CD4-positive, alpha-beta memory T cell (primary cell): Measurements from ENCODE around the gene CCDC70. TPM values are rescaled to one million over a fixed set of nuclear protein-coding genes. Genes with fewer than 3 reads are reported as not detected.

ENCODE experiments used
- CTCF ChIA-PET: fragments of 350-600 bp; sonication (Branson Sonifier 250); formaldehyde crosslinking; loops from one replicate; lab custom pipeline; 2021; ENCODE audit warnings: inconsistent platforms; ENCODE audit not compliant: partially characterized antibody; lab: Charles Lee
- POLR2A ChIA-PET: fragments of 350-600 bp; sonication (Branson Sonifier 250); formaldehyde crosslinking; loops from one replicate; lab custom pipeline; 2021; ENCODE audit not compliant: partially characterized antibody; lab: Charles Lee
- DNase-seq, 5 donors: peaks; one replicate each; pipeline versions ENCODE4 v3.0.0 to v3.0.0-alpha.2; 2020 to 2022; ENCODE audit warnings: mixed read lengths in 1 of 5
- H3K27ac ChIP-seq: one replicate; pipeline ENCODE4 v1.7.0; 2013; ENCODE audit warnings: low read depth, low read length
- H3K27me3 ChIP-seq: 2 replicates; pipeline ENCODE4 v1.7.0; 2013; ENCODE audit warnings: mild to moderate bottlenecking, low read length, moderate library complexity; ENCODE audit not compliant: insufficient read depth
- H3K36me3 ChIP-seq: 2 replicates; pipeline ENCODE4 v1.7.0; 2013; ENCODE audit warnings: mild to moderate bottlenecking, low read length, moderate library complexity; ENCODE audit not compliant: insufficient read depth
- H3K4me1 ChIP-seq: 2 replicates; pipeline ENCODE4 v1.7.0; 2013; ENCODE audit warnings: mild to moderate bottlenecking, low read length, moderate library complexity; ENCODE audit not compliant: insufficient read depth
- H3K4me3 ChIP-seq, 2 donors: one replicate each; pipeline ENCODE4 v1.7.0; 2013; ENCODE audit warnings: low read length in 2 of 2, mild to moderate bottlenecking in 1 of 2
- H3K9me3 ChIP-seq, 2 donors: one replicate each; pipeline ENCODE4 v1.7.0; 2013; ENCODE audit warnings: low read length in 2 of 2, control low read depth in 1 of 2; ENCODE audit not compliant: control insufficient read depth in 1 of 2
- H3K27ac Mint-ChIP-seq, 7 donors: one replicate each; pipeline ENCODE4 v1.8.0; 2020 to 2021; ENCODE audit warnings: mixed read lengths in 7 of 7, mild to moderate bottlenecking in 6 of 7, inconsistent platforms in 3 of 7, moderate library complexity in 3 of 7
- H3K27me3 Mint-ChIP-seq, 2 donors: one replicate each; pipeline ENCODE4 v1.8.0; 2020 to 2021; ENCODE audit warnings: mixed read lengths in 2 of 2
- H3K36me3 Mint-ChIP-seq, 2 donors: one replicate each; pipeline ENCODE4 v1.8.0; 2020 to 2021; ENCODE audit warnings: mixed read lengths in 2 of 2, inconsistent platforms in 1 of 2, mild to moderate bottlenecking in 1 of 2
- H3K4me1 Mint-ChIP-seq, 4 donors: one replicate each; pipeline ENCODE4 v1.8.0; 2020 to 2021; ENCODE audit warnings: mixed read lengths in 4 of 4, mild to moderate bottlenecking in 1 of 4
- H3K4me3 Mint-ChIP-seq, 8 donors: one replicate each; pipeline ENCODE4 v1.8.0; 2020 to 2021; ENCODE audit warnings: mixed read lengths in 8 of 8, mild to moderate bottlenecking in 7 of 8, moderate library complexity in 6 of 8, inconsistent platforms in 3 of 8
- H3K9me3 Mint-ChIP-seq, 8 donors: one replicate each; pipeline ENCODE4 v1.8.0; 2020 to 2021; ENCODE audit warnings: mixed read lengths in 8 of 8, mild to moderate bottlenecking in 5 of 8, inconsistent platforms in 3 of 8, moderate library complexity in 1 of 8
- intact Hi-C: fragments of 100-400 bp; cut with micrococcal nuclease; formaldehyde crosslinking; loops from one replicate; pipeline ENCODE4 v1.15.1; 2023
- polyA plus RNA-seq, 2 donors: library from polyadenylated mRNA; unstranded; fragments of 300-500 nt; fragmentation: Illumina TruSeq; gene quantifications; one replicate each; pipeline ENCODE4 v1.2.3, GENCODE V29; 2021
- total RNA-seq, 2 experiments: library from RNA; stranded (reverse); gene quantifications; one replicate each; pipeline ENCODE4 v1.2.3, GENCODE V29; 2021

The CCDC70 gene
- total and polyA plus RNA-seq, 4 experiments from 2014 or later = not detected

DNA sequence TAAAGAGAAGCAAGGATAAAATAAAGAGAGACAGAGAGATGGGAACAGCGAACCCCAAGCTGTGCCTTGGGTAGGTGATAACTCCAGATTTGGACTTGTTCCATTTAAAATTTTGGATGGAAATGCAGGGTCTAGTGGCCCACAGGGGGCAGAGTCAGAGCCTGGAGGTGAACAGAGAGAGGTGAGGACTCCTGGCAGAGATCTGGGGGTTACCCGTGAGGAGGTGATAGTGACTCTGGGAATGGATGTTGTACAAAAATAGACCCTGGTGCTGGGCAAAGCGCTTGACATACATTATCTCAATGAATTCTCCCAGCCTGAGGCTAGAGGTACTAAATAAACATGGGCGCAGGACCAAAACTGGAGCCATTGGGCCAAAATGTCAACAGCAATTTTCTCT lies 43.5 kb upstream of the CCDC70 start:
- Mint-ChIP-seq H3K36me3 (peaks cover 11 to 31% of the 10 kb centered on the region in 2 donors), H3K4me3 (peak overlapping the region in 7 of 8 donors; percentile 64 to 94 (median 86)), H3K9me3 (no peaks in the 10 kb centered on the region), H3K27ac (peak overlapping the region; percentile 88 to 95 (median 94)), H3K27me3 (no peaks in the 10 kb centered on the region), H3K4me1 (peaks cover 65 to 97% (median 81%) of the 10 kb centered on the region in 4 donors)
- no peak for DNase-seq
- ChIA-PET CTCF (interaction anchor here (1.5 to 9.5 kb wide), 2 partner anchors 13 to 15 kb away, joined by 5 to 152 read pairs; no protein-coding TSS in a partner anchor), POLR2A (interaction anchor here (3.5 to 12.6 kb wide), 4 partner anchors 10 to 365 kb away, joined by 20 to 288 read pairs (median 78); partner anchors contain the start of genes DHRS12 and INTS6)
- Histone ChIP-seq H3K36me3 (peaks cover 6% of the 10 kb centered on the region), H3K4me1 (peaks cover 82% of the 10 kb centered on the region), H3K9me3 (no peaks in the 10 kb centered on the region), H3K27me3 (no peaks in the 10 kb centered on the region), H3K27ac (peak overlapping the region; percentile 65), H3K4me3 (no peak overlapping the region)
- intact Hi-C loops = no loop called here

DNA sequence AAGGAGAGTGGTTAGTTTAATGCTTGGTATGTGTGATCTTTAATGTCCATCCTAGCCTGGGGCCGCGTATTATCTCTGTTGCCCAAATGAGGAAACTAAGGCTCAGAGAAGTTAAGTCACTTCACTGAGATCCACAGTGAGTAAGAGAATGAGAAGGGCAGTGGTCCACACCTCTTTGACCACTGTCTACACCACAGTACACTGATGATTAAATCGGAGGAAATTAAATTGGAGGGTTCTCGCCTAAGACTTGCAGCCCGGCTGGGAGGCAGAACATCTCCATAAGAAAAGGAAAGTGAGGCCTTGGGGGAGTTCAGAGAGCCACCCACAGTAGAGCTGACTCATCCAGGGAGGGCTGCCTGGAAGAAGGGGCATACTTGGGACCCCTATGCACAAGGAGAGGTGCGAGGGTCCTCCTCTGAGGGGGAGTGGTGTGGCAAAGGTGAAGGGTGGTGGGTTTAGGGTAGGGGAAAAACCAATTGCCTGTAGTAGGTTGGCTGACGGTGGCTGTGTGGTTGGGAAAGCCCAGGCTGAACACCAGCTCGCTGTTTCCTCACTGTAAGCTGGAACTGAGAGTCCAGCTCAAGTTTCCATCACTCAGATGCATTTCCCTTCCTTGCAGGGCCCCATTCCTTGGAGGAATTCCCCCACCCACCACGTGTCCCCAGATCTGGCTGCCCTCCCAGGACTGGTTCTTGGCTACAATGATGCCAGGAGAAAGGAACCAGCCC lies 42.8 kb upstream of the CCDC70 start:
- H3K27ac Mint-ChIP-seq = peak overlapping the region; percentile 88 to 95 (median 94)
- H3K27me3 Mint-ChIP-seq = no peaks in the 10 kb centered on the region
- peaks cover 65 to 98% (median 82%) of the 10 kb centered on the region in 4 donors for H3K4me1 Mint-ChIP-seq
- ChIA-PET CTCF (interaction anchor here (1.0 to 9.5 kb wide), 4 partner anchors 10 to 384 kb away, joined by 3 to 152 read pairs (median 10); no protein-coding TSS in a partner anchor), POLR2A (interaction anchor here (1.3 to 12.6 kb wide), 5 partner anchors 10 to 398 kb away, joined by 3 to 288 read pairs (median 39); partner anchors contain the start of genes DHRS12 and INTS6)
- H3K9me3 Mint-ChIP-seq = no peaks in the 10 kb centered on the region
- H3K4me1 ChIP-seq = peaks cover 89% of the 10 kb centered on the region
- DNase-seq = peak in 2 of 5 donors; percentile 34 to 78
- H3K36me3 ChIP-seq = no peaks in the 10 kb centered on the region
- no peaks in the 10 kb centered on the region for H3K27me3 ChIP-seq
- peak overlapping the region in 1 of 2 donors; percentile 17 for H3K4me3 ChIP-seq
- H3K36me3 Mint-ChIP-seq = peaks cover 8 to 28% of the 10 kb centered on the region in 2 donors
- peak overlapping the region; percentile 65 for H3K27ac ChIP-seq
- H3K4me3 Mint-ChIP-seq = peak overlapping the region; percentile 45 to 94 (median 87)
- intact Hi-C loops = no loop called here
- H3K9me3 ChIP-seq = no peaks in the 10 kb centered on the region

DNA sequence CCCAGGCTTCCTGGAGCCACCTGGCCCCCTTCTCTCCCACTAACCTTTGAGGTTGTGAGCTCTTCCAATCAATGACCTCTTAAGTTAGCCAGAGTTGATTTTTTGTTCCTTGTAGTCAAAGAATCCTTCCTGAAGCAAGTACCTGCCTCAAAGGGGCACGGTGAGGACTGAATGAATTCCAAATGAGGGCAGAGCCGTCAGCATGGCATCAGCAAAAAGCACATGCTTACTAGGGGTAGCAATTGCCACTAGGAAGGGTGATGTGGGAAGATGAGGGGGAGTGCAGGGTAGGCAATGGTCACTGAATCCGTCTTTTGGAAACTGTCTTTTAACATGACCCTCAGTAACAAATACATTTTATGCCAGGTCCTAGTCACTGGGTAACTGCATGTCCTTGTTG lies 42.2 kb upstream of the CCDC70 start:
- peak overlapping the region in 1 of 2 donors; percentile 17 for H3K4me3 ChIP-seq
- no peak for DNase-seq
- no peaks in the 10 kb centered on the region for H3K9me3 Mint-ChIP-seq
- H3K27ac Mint-ChIP-seq = peak overlapping the region; percentile 88 to 95 (median 94)
- peaks cover 95% of the 10 kb centered on the region for H3K4me1 ChIP-seq
- peaks cover 8 to 28% of the 10 kb centered on the region in 2 donors for H3K36me3 Mint-ChIP-seq
- no peaks in the 10 kb centered on the region for H3K36me3 ChIP-seq
- no peaks in the 10 kb centered on the region for H3K27me3 Mint-ChIP-seq
- intact Hi-C loops = no loop called here
- no peaks in the 10 kb centered on the region for H3K27me3 ChIP-seq
- no peaks in the 10 kb centered on the region for H3K9me3 ChIP-seq
- ChIA-PET CTCF (interaction anchor here (1.0 to 9.5 kb wide), 4 partner anchors 9 to 385 kb away, joined by 3 to 152 read pairs (median 9); no protein-coding TSS in a partner anchor), POLR2A (interaction anchor here (1.3 to 12.6 kb wide), 5 partner anchors 9 to 399 kb away, joined by 3 to 288 read pairs (median 39); partner anchors contain the start of genes DHRS12 and INTS6)
- H3K4me3 Mint-ChIP-seq = peak overlapping the region; percentile 66 to 94 (median 87)
- peak overlapping the region; percentile 65 for H3K27ac ChIP-seq
- H3K4me1 Mint-ChIP-seq = peaks cover 66 to 98% (median 82%) of the 10 kb centered on the region in 4 donors

DNA sequence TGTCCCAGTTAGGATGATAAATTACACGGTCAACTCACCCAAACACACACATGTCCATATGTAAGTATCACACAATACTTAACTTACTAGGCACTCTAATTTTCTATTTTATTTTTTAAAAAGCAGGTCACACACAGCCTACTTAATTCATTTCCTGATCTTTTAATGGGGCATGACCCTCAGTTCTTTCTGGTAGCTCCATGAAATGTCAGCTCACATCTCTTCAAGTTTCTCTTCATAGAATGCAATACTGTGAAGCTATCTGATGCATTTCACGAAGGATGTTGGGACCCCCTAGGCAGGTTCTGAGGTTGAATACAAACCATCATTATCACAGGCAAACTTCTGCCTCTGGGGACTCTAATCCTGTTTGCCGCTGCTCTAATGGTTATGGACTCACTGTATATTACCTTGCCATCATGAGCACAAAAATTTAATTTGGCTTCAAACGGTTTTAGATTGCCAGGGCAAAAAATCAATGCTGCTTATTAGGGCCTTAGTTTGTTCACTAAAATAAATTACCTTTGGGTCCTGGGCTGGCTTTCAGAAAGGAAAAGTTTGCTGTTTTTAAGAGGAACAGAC lies 41.7 kb upstream of the CCDC70 start:
- Histone ChIP-seq H3K9me3 (no peaks in the 10 kb centered on the region), H3K36me3 (no peaks in the 10 kb centered on the region), H3K27ac (peak overlapping the region; percentile 65), H3K4me1 (peaks cover 95% of the 10 kb centered on the region), H3K4me3 (peak overlapping the region in 1 of 2 donors; percentile 30), H3K27me3 (no peaks in the 10 kb centered on the region)
- no peaks in the 10 kb centered on the region for H3K9me3 Mint-ChIP-seq
- H3K27ac Mint-ChIP-seq = peak overlapping the region; percentile 88 to 95 (median 94)
- no peaks in the 10 kb centered on the region for H3K27me3 Mint-ChIP-seq
- no peak for DNase-seq
- ChIA-PET CTCF (interaction anchor here (1.0 to 9.5 kb wide), 6 partner anchors 9 to 385 kb away, joined by 3 to 152 read pairs (median 4); no protein-coding TSS in a partner anchor), POLR2A (interaction anchor here (1.3 to 12.6 kb wide), 5 partner anchors 9 to 399 kb away, joined by 3 to 288 read pairs (median 39); partner anchors contain the start of genes DHRS12 and INTS6)
- peak overlapping the region; percentile 86 to 95 (median 90) for H3K4me3 Mint-ChIP-seq
- H3K36me3 Mint-ChIP-seq = peaks cover 8 to 26% of the 10 kb centered on the region in 2 donors
- intact Hi-C loops = loop anchor here (5.0 to 10.0 kb wide), 2 partner anchors 192 to 1885 kb away; partner anchors contain the start of genes ALG11, ATP7B and SPRYD7
- H3K4me1 Mint-ChIP-seq = peaks cover 62 to 98% (median 79%) of the 10 kb centered on the region in 4 donors

DNA sequence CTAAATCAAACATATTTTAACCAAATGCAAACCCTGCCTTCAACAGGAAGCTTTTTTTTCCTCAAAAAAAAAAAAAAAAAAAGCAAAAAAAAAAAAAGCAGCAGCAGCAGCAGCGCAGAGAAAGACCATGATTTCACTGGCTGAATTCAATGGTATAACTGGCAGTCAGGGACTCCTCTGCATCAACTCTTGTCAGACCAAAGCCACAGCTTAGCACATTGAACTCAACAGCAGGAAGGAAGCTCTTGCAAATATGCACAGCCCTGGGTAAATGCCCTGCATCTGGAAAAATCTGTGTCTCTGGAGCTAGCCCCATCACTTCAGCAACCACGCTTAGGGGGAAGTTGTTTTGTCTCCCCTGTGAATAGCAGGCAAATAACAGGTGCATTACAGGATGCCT lies 40.2 kb upstream of the CCDC70 start:
- Mint-ChIP-seq H3K27me3 (no peaks in the 10 kb centered on the region), H3K9me3 (no peaks in the 10 kb centered on the region), H3K4me1 (peaks cover 66 to 98% (median 81%) of the 10 kb centered on the region in 4 donors), H3K36me3 (peaks cover 6 to 16% of the 10 kb centered on the region in 2 donors), H3K27ac (peak overlapping the region; percentile 88 to 95 (median 93)), H3K4me3 (peak overlapping the region; percentile 86 to 95 (median 90))
- DNase-seq = peak; percentile 52 to 67 (median 61)
- Histone ChIP-seq H3K36me3 (no peaks in the 10 kb centered on the region), H3K4me3 (peak overlapping the region; percentile 21 to 56), H3K27ac (peak overlapping the region; percentile 65), H3K9me3 (no peaks in the 10 kb centered on the region), H3K27me3 (no peaks in the 10 kb centered on the region), H3K4me1 (peaks cover 94% of the 10 kb centered on the region)
- POLR2A ChIA-PET = interaction anchor here (1.1 to 12.6 kb wide), 6 partner anchors 11 to 1886 kb away, joined by 3 to 288 read pairs (median 24); partner anchors contain the start of genes ALG11, DHRS12, INTS6 and SPRYD7
- intact Hi-C loops = loop anchor here (1.0 to 10.0 kb wide), 3 partner anchors 11 to 1887 kb away; partner anchors contain the start of genes ALG11, ATP7B and SPRYD7
- CTCF ChIA-PET = interaction anchor here (0.7 to 9.5 kb wide), 13 partner anchors 7 to 795 kb away, joined by 3 to 152 read pairs (median 4); partner anchors contain the start of gene TMEM272

DNA sequence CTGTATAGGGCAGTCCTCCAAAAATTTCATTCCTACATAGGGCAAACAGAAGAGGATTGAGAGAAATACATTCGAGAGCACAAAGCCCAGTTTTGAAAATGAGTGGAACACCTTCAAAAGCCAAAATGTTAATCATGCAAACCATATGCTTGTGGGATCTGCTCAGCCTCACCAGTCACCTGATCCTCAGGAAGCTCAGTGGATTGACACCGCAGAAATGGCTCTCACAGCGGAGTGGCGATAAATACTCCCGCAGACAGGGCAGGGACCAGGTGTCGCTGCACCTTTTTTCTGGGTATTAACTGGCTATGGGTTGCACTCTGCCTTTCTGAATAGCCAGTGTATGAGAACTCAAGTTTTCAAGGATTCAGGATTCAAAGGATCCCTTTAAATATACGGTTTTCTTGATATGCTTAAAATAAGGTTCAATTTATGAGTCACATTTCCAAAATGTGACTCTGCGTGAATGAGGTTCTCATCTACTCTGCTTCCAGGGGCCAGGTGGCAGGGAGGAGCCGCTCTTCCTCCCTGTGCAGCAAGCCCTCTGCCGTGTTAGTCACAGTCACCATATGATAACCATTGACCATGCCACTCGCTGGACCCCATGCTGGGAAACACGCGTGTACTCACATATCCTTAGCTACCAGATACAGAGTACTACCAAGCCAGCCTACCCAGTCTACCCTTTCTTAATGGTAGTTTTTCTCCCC lies 39.5 kb upstream of the CCDC70 start:
- ChIA-PET CTCF (interaction anchor here (0.7 to 9.5 kb wide), 11 partner anchors 8 to 794 kb away, joined by 3 to 232 read pairs (median 4); partner anchors contain the start of gene TMEM272), POLR2A (interaction anchor here (0.8 to 12.6 kb wide), 8 partner anchors 8 to 1886 kb away, joined by 3 to 288 read pairs (median 24); partner anchors contain the start of genes ALG11, DHRS12, INTS6 and SPRYD7)
- H3K4me3 ChIP-seq = peak overlapping the region; percentile 21 to 56
- Mint-ChIP-seq H3K4me1 (peaks cover 67 to 98% (median 82%) of the 10 kb centered on the region in 4 donors), H3K4me3 (peak overlapping the region; percentile 86 to 95 (median 90)), H3K9me3 (no peaks in the 10 kb centered on the region), H3K27me3 (no peaks in the 10 kb centered on the region), H3K27ac (peak overlapping the region; percentile 88 to 95 (median 93)), H3K36me3 (peaks cover 2 to 11% of the 10 kb centered on the region in 2 donors)
- intact Hi-C loops = loop anchor here (1.0 to 10.0 kb wide), 3 partner anchors 10 to 1887 kb away; partner anchors contain the start of genes ALG11, ATP7B and SPRYD7
- no peaks in the 10 kb centered on the region for H3K27me3 ChIP-seq
- H3K27ac ChIP-seq = peak overlapping the region; percentile 65
- H3K4me1 ChIP-seq = peaks cover 97% of the 10 kb centered on the region
- no peaks in the 10 kb centered on the region for H3K9me3 ChIP-seq
- peak in 4 of 5 donors; percentile 25 to 70 (median 34) for DNase-seq
- H3K36me3 ChIP-seq = no peaks in the 10 kb centered on the region
